ENCODE data around the gene ZNF211. TPM values are rescaled to one million over a fixed set of nuclear protein-coding genes. Genes with fewer than 3 reads are reported as not detected.

ZNF211 gene
- total and polyA plus RNA-seq, 2 donors from 2014 or later: 9.1 to 19.6 TPM

GRCh38 chr19:57668635-57669034 lies 35.7 kb downstream of the ZNF211 start, which contains the start of gene ZSCAN4:
ZSCAN4 (plus strand) TSS chr19:57668935; CDS start chr19:57676146, 7,211 bp downstream.
- no peaks in the 10 kb centered on the region for H3K27me3 ChIP-seq (ENCODE audit: control insufficient read depth, insufficient read depth, low read length)
- no peak within 1 kb of the TSS for H3K4me3 ChIP-seq (ENCODE audit: low read length in 3 of 3)
- no peaks in the 10 kb centered on the region for H3K36me3 ChIP-seq (ENCODE audit: control insufficient read depth in 2 of 3, insufficient read depth in 3 of 3, low read length in 3 of 3)
- no peak within 1 kb of the TSS for H3K27ac ChIP-seq (ENCODE audit: low read depth in 2 of 2, low read length in 2 of 2)
- H3K4me1 ChIP-seq (ENCODE audit: control insufficient read depth in 2 of 3, insufficient read depth in 2 of 3, low read depth in 1 of 3, low read length in 3 of 3): no peaks in the 10 kb centered on the region
- FAIRE-seq (no peak), DNase-seq (no peak)
- TF ChIP-seq, protein P1, sequence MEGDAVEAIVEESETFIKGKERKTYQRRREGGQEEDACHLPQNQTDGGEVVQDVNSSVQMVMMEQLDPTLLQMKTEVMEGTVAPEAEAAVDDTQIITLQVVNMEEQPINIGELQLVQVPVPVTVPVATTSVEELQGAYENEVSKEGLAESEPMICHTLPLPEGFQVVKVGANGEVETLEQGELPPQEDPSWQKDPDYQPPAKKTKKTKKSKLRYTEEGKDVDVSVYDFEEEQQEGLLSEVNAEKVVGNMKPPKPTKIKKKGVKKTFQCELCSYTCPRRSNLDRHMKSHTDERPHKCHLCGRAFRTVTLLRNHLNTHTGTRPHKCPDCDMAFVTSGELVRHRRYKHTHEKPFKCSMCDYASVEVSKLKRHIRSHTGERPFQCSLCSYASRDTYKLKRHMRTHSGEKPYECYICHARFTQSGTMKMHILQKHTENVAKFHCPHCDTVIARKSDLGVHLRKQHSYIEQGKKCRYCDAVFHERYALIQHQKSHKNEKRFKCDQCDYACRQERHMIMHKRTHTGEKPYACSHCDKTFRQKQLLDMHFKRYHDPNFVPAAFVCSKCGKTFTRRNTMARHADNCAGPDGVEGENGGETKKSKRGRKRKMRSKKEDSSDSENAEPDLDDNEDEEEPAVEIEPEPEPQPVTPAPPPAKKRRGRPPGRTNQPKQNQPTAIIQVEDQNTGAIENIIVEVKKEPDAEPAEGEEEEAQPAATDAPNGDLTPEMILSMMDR (IDR thresholded peaks at IDR 0.05; ENCODE audit: borderline replicate concordance, extremely low read depth, insufficient read depth): no peak
- intact Hi-C loops (cut with DNase I): no loop called here
- H3K9ac ChIP-seq (ENCODE audit: low read length in 3 of 3): no peak within 1 kb of the TSS
- H3K9me3 ChIP-seq (ENCODE audit: control insufficient read depth in 2 of 3, insufficient read depth in 1 of 3, low read length in 3 of 3): no peaks in the 10 kb centered on the region

DNA sequence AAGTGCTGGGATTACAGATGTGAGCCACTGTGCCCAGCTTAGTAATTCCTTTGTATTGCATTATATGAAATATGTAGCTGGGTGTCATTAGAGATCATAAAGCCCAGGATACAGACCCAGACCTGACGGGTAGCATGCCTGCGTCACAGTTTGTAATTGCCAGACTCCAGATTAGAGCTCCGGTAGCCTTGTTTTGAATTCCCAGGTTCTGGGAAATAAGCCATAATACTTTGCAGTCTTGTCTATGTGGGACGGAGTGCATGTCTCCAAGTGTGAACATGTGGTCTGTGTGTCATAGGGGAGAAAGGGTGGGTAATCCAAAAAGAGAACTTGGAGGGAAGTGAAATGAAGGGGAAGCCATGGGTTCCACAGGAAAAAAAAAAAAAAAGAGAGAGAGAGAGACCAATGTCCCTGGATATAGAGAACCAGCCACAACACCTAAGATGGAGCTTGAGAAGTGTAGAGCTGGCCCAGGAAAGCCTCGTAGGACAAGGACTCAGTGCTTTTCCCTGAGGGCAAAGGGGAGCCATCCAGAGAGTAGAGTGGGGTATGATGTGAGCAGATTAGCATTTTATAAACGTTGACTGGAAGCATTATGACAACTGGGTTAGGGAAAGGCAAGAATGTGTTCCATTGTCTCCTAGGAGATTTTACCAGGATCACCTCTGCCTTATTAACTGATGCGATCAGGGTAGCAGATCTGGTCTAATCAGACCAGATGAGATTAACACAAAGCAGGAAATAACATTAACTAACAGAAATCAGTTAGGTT lies 38.3 kb downstream of the ZNF211 start:
- H3K36me3 ChIP-seq (ENCODE audit: control insufficient read depth in 2 of 3, insufficient read depth in 3 of 3, low read length in 3 of 3): no peaks in the 10 kb centered on the region
- H3K27me3 ChIP-seq (ENCODE audit: control insufficient read depth, insufficient read depth, low read length): no peaks in the 10 kb centered on the region
- no peaks in the 10 kb centered on the region for H3K4me1 ChIP-seq (ENCODE audit: control insufficient read depth in 2 of 3, insufficient read depth in 2 of 3, low read depth in 1 of 3, low read length in 3 of 3)
- no peak overlapping the region for H3K27ac ChIP-seq (ENCODE audit: low read depth in 2 of 2, low read length in 2 of 2)
- DNase-seq: no peak
- no peak overlapping the region for H3K4me3 ChIP-seq (ENCODE audit: low read length in 3 of 3)
- H3K9ac ChIP-seq (ENCODE audit: low read length in 3 of 3): no peak overlapping the region
- TF ChIP-seq, protein P1 (IDR thresholded peaks at IDR 0.05; ENCODE audit: borderline replicate concordance, extremely low read depth, insufficient read depth): no peak
- FAIRE-seq: no peak
- no peaks in the 10 kb centered on the region for H3K9me3 ChIP-seq (ENCODE audit: control insufficient read depth in 2 of 3, insufficient read depth in 1 of 3, low read length in 3 of 3)
- intact Hi-C loops (cut with DNase I): no loop called here

- FAIRE-seq: no peak
- no peak for DNase-seq
Observed at GRCh38 chr19:57672466-57672865, 39.5 kb downstream of the ZNF211 start.

More at GRCh38 chr19:57672466-57672865, 39.5 kb downstream of the ZNF211 start:
- H3K4me1 ChIP-seq (ENCODE audit: control insufficient read depth in 2 of 3, insufficient read depth in 2 of 3, low read depth in 1 of 3, low read length in 3 of 3): no peaks in the 10 kb centered on the region
- no peak overlapping the region for H3K9ac ChIP-seq (ENCODE audit: low read length in 3 of 3)
- no peaks in the 10 kb centered on the region for H3K9me3 ChIP-seq (ENCODE audit: control insufficient read depth in 2 of 3, insufficient read depth in 1 of 3, low read length in 3 of 3)
- TF ChIP-seq, protein P1 (IDR thresholded peaks at IDR 0.05; ENCODE audit: borderline replicate concordance, extremely low read depth, insufficient read depth): no peak
- intact Hi-C loops (cut with DNase I): no loop called here
- H3K4me3 ChIP-seq (ENCODE audit: low read length in 3 of 3): no peak overlapping the region
- no peak overlapping the region for H3K27ac ChIP-seq (ENCODE audit: low read depth in 2 of 2, low read length in 2 of 2)
- no peaks in the 10 kb centered on the region for H3K36me3 ChIP-seq (ENCODE audit: control insufficient read depth in 2 of 3, insufficient read depth in 3 of 3, low read length in 3 of 3)
- no peaks in the 10 kb centered on the region for H3K27me3 ChIP-seq (ENCODE audit: control insufficient read depth, insufficient read depth, low read length)

All from kidney (tissue), 14 donors.